Hepatocyte (in vitro differentiated cells): ENCODE measurements around the gene GNG11. TPM values are rescaled to one million over a fixed set of nuclear protein-coding genes. Genes with fewer than 3 reads are reported as not detected.

Experiments used
- DNase-seq: peaks from one replicate; pipeline ENCODE4 v3.0.0-alpha.2; 2016; ENCODE audit warnings: low spot score
- H2AFZ ChIP-seq: fragments of 200-600 bp; sonication (generic); 2 replicates; pipeline ENCODE4 v1.6.0; 2016; ENCODE audit warnings: antibody characterized with exemption, mild to moderate bottlenecking
- H3K27ac ChIP-seq: fragments of 200-600 bp; sonication (generic); 2 replicates; pipeline ENCODE4 v1.5.1; 2016; ENCODE audit warnings: mild to moderate bottlenecking
- H3K27me3 ChIP-seq: fragments of 200-600 bp; sonication (generic); 2 replicates; pipeline ENCODE4 v1.6.1; 2016
- H3K36me3 ChIP-seq: fragments of 200-600 bp; sonication (generic); replicated peaks from 2 replicates; pipeline ENCODE4 v1.5.1; 2016; ENCODE audit warnings: low read depth; ENCODE audit not compliant: insufficient read depth
- H3K4me1 ChIP-seq: fragments of 200-600 bp; sonication (generic); 2 replicates; pipeline ENCODE4 v1.5.1; 2016; ENCODE audit warnings: mild to moderate bottlenecking, moderate library complexity; ENCODE audit not compliant: insufficient read depth
- H3K4me2 ChIP-seq: fragments of 200-600 bp; sonication (generic); 2 replicates; pipeline ENCODE4 v1.6.0; 2016
- H3K4me3 ChIP-seq: fragments of 200-600 bp; sonication (generic); 2 replicates; pipeline ENCODE4 v1.5.1; 2016; ENCODE audit warnings: mild to moderate bottlenecking
- H3K79me2 ChIP-seq: fragments of 200-600 bp; sonication (generic); 2 replicates; pipeline ENCODE4 v1.6.0; 2017; ENCODE audit warnings: mild to moderate bottlenecking
- H3K9me2 ChIP-seq: fragments of 200-600 bp; sonication (generic); replicated peaks from 2 replicates; pipeline ENCODE4 v1.6.0; 2017; ENCODE audit warnings: mild to moderate bottlenecking; ENCODE audit not compliant: insufficient read depth
- H3K9me3 ChIP-seq: fragments of 200-600 bp; sonication (generic); 2 replicates; pipeline ENCODE4 v1.5.1; 2016; ENCODE audit warnings: low read depth, mild to moderate bottlenecking
- H4K20me1 ChIP-seq: fragments of 200-600 bp; sonication (generic); 2 replicates; pipeline ENCODE4 v1.6.0; 2016; ENCODE audit warnings: mild to moderate bottlenecking; ENCODE audit not compliant: insufficient read depth, poor library complexity, severe bottlenecking
- CTCF ChIP-seq: fragments of 200-600 bp; sonication (generic); IDR thresholded peaks from 2 replicates; pipeline ENCODE4 v1.5.1; 2016; ENCODE audit warnings: antibody characterized with exemption, mild to moderate bottlenecking; ENCODE audit not compliant: poor library complexity
- EZH2 ChIP-seq: fragments of 200-600 bp; sonication (generic); IDR thresholded peaks from 2 replicates; pipeline ENCODE4 v1.6.1; 2016; ENCODE audit warnings: antibody characterized with exemption, mild to moderate bottlenecking, borderline replicate concordance
- EZH2phosphoT487 ChIP-seq: fragments of 200-600 bp; sonication (generic); IDR thresholded peaks from one replicate; pipeline ENCODE4 v1.6.1; 2018; ENCODE audit warnings: antibody characterized with exemption, mild to moderate bottlenecking, low read depth, moderate library complexity; ENCODE audit not compliant: unreplicated experiment, severe bottlenecking
- WGBS: methylation state at CpG from one replicate; pipeline ENCODE4 v1.1.6; 2016; ENCODE audit warnings: low lambda C conversion rate; ENCODE audit errors: missing lambda C conversion rate; 5-methylcytosine and 5-hydroxymethylcytosine counted together
- polyA plus RNA-seq: library from polyadenylated mRNA; unstranded; fragments of >200 nt; fragmentation: Nextera tagmentation; extraction: Ambion mirVana; gene quantifications from 2 replicates; pipeline ENCODE4 v1.2.1, GENCODE V29; 2016
- total RNA-seq: library from RNA; depleted of rRNA; stranded (reverse); fragments of >200 nt; gene quantifications from 2 replicates; pipeline ENCODE4 v1.2.3, GENCODE V29; 2014

GNG11 gene
- total and polyA plus RNA-seq, 2 experiments from 2014 or later, result 11.2 to 18.0 TPM

GRCh38 chr7:93895859-93896600 lies 25.5 kb upstream of the GNG11 start:
- H3K9me3 ChIP-seq, result no peaks in the 10 kb centered on the region
- H2AFZ ChIP-seq, result no peak overlapping the region
- TF ChIP-seq EZH2phosphoT487, result no peak
- TF ChIP-seq CTCF, result no peak
- no peak for TF ChIP-seq EZH2
- no peak for DNase-seq
- no peaks in the 10 kb centered on the region for H3K36me3 ChIP-seq
- no peaks in the 10 kb centered on the region for H4K20me1 ChIP-seq
- peaks cover 11% of the 10 kb centered on the region for H3K27me3 ChIP-seq
- H3K79me2 ChIP-seq, result no peaks in the 10 kb centered on the region
- H3K4me1 ChIP-seq, result peaks cover 14% of the 10 kb centered on the region
- WGBS, result 62% methylated on average over 4 of the region's 4 CpGs
- H3K9me2 ChIP-seq, result no peaks in the 10 kb centered on the region
- H3K4me3 ChIP-seq, result no peak overlapping the region
- H3K4me2 ChIP-seq, result no peak overlapping the region
- no peak overlapping the region for H3K27ac ChIP-seq

GRCh38 chr7:93897680-93898079 lies 23.9 kb upstream of the GNG11 start:
- no peak for TF ChIP-seq EZH2
- no peak for TF ChIP-seq CTCF
- no peak for TF ChIP-seq EZH2phosphoT487
- Histone ChIP-seq H4K20me1 (no peaks in the 10 kb centered on the region), H3K9me2 (no peaks in the 10 kb centered on the region), H3K27me3 (no peaks in the 10 kb centered on the region), H3K27ac (no peak overlapping the region), H3K9me3 (no peaks in the 10 kb centered on the region), H3K79me2 (no peaks in the 10 kb centered on the region), H3K4me3 (no peak overlapping the region), H3K4me2 (no peak overlapping the region), H2AFZ (no peak overlapping the region), H3K36me3 (no peaks in the 10 kb centered on the region), H3K4me1 (peaks cover 14% of the 10 kb centered on the region)
- DNase-seq, result no peak
- 68% methylated on average over 2 of the region's 2 CpGs for WGBS

- Histone ChIP-seq H3K9me2 (no peaks in the 10 kb centered on the region), H3K4me1 (no peaks in the 10 kb centered on the region), H3K27ac (no peak overlapping the region), H3K4me3 (no peak overlapping the region), H3K27me3 (no peaks in the 10 kb centered on the region), H3K4me2 (no peak overlapping the region), H4K20me1 (no peaks in the 10 kb centered on the region), H3K9me3 (no peaks in the 10 kb centered on the region), H3K36me3 (no peaks in the 10 kb centered on the region), H2AFZ (no peak overlapping the region), H3K79me2 (no peaks in the 10 kb centered on the region)
- 95% methylated on average over 1 of the region's 1 CpG for WGBS
- peak; percentile 57 for DNase-seq
- no peak for TF ChIP-seq EZH2
- no peak for TF ChIP-seq EZH2phosphoT487
- TF ChIP-seq CTCF, result peak; percentile 58
Observed at GRCh38 chr7:93902777-93903423, 18.6 kb upstream of the GNG11 start.
